DMS53 treated with DMSO at 0.1 percent for 48 hours (cell line): ENCODE results near the gene TMEM125.

Source experiments
- DNase-seq: peaks from one replicate; lab custom pipeline; 2025; ENCODE audit not compliant: unreplicated experiment; lab: John Stamatoyannopoulos, UW

Gene TMEM125

GRCh38 chr1:43288785-43289706 lies 19.3 kb downstream of the TMEM125 start:
- no peak for DNase-seq

GRCh38 chr1:43292216-43292615 lies 22.4 kb downstream of the TMEM125 start:
- DNase-seq = no peak

DNA sequence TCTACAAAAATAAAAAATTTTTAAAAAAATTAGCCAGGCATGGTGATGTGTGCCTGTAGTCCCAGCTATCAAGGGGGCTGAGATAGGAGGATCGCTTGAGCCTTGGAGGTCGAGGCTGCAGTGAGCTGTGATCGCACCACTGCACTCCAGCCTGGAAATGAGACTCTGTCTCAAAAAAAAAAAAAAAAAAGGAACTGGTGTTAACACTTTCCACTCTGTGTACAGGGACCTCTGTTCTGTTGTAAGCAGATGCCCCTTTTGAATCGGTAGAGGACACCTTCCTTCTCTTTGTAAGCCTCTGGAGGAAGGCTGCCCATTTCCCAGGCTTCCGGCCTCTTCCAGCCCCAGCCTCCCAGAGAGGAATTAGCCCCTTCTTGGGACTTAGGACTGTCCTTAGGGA lies 22.9 kb downstream of the TMEM125 start:
- no peak for DNase-seq

- DNase-seq = no peak
These were observed 23.4 kb downstream of the TMEM125 start for GRCh38 chr1:43293176-43293575.

DNA sequence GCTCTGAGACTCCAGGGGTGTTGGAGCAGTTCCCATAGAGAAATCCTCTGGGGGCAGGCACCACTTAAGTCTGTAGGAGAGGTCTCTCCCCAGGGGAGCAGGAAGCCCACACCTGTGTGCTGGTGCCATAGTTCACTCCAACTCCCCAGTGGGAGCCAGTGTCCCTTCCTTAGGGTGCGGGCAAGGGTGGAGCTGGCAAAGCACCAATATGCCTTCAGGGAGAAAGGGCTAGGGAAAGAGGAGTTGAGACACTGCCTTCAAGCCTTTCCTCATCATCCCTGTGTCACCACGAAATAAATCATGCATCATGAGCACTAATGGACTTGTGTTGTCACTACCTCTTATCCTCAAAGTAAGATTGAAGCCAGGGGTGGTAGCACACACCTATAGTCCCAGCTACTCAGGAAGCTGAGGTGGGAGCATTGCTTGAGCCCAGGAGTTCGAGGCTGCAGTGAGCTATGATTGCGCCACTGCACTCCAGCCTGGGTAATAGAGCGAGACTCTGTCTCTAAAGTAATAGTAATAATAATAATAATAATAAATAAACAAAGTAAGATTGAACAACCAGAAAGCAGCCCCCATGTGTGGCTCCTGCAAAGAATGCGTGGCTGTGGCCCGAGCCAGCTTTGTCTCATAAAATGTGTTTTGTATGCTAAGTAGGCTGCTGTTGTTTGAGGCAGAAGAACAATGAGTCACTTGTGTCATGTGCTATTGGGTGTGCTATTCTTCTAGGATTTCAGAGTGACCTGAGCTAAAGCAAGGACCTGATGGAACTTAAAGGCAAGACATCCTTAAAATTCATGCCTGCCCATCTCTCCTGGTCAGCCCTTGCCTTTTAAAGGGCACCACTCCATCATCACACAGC lies 24.3 kb downstream of the TMEM125 start:
- peak; percentile 15 for DNase-seq

DNA sequence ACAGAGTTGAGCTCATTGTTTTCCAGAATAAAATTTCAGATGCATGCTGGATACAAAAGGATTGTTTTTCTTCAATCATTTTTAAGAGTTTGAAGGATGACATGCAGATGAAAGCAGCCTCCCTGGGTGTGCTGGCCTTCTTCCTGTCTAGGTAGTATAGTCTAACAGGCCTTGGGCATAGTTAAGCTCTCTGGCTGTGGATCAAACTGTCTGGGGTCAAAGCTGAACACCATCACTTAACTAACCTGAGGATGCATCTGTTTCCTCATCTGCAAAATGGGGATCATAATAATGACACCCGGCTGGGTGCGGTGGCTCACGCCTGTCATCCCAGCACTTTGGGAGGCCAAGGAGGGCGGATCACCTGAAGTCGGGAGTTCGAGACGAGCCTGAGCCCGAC lies 25.0 kb downstream of the TMEM125 start:
- DNase-seq = no peak

DNA sequence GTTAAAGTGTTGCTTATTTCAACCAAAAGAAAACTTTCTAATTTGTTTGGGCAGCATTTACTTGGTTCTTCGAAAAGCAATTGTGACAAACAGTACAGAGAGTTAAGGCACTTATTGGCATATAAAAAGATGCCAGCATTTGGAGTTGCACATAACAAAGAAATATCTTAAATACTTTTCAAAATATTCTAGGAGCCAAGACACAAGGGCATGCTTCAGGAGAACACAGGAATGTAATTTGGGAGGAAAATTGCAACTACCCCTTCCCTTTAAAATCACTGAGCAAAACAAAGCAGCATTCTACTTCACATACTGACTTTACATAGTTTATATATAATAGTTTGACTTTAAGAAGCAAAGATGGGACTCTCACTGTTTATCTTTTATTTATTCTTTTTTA lies 26.4 kb downstream of the TMEM125 start:
- DNase-seq = no peak

DNA sequence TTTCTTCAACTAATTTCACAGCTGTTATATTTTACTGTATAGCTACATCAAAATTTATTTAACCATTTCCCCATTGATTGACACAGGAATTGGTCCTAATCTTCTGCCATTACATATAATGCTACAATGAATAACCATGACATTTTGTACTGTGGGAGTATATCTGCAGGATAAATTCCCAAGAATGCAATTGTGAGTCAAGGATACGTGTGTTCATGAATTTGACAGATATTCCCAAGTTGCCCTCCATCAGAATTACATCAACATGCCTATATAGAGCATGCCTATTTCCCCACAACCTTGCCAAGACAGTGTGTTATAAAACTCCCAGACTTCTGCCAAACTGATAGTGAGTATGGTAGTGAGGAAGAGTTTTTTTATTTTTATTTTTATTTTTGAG lies 28.3 kb downstream of the TMEM125 start:
- no peak for DNase-seq

GRCh38 chr1:43299101-43299500 lies 29.3 kb downstream of the TMEM125 start:
- no peak for DNase-seq

- DNase-seq = no peak
These were observed 30.8 kb downstream of the TMEM125 start, which contains the start of gene TIE1 for GRCh38 chr1:43300378-43301094. Gene TIE1, plus strand, starts transcription at chr1:43300982. Its CDS starts 90 bp downstream, at chr1:43301072.

DNA sequence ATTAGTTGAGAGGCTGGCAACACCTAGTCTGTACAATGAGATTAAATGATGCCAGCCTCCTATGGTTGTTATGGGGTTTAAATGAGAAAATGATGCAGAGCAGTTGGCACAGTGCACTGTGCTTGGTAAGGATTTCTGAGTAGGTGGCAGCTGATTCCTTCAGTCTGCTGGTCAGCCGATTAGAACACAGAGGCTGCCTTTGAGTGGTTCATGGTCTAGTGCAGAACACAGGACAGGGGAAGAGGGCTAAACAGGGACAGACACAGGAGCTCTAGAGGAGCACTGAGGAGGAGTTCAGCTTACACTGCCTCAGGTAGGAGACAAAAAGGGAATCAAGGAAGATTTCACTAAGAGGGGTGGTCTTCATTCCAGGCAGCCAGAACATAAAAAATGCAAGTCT lies 32.4 kb downstream of the TMEM125 start:
- DNase-seq = no peak

DNA sequence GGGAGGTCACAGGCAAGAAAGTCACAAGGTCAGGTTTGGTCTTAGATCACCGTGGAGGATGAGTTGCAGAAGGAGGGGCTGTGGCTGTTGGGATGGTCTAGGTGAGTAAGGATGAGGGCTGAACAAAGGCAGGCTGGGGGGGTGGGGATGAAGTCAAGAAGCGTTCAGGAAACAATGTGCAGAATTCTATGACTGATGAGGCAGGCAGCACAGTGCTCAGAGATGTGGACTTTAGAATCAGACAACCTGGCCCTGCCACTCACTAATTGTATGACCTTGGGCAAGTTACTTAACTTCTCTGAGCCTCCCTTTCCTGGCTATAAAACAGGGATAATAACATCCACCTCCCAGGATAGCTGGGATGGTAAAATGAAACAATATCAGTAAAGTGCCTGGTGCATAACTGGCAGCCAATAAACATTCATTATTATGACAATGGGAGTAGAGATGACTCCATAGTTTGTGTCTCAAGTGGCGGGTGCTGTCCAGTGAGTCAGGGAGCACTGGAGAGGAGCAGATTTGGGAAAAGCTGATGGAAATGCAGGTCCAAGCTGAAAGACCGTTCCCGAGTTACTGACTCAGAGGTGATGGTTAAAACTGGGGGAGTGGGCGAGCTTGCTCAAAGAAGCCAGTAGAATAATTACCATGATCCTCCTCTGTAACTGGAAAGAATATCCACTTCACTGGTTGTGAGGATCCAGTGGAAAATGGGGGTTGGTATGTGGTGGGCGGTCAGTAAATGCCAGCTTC lies 33.1 kb downstream of the TMEM125 start:
- no peak for DNase-seq

DNA sequence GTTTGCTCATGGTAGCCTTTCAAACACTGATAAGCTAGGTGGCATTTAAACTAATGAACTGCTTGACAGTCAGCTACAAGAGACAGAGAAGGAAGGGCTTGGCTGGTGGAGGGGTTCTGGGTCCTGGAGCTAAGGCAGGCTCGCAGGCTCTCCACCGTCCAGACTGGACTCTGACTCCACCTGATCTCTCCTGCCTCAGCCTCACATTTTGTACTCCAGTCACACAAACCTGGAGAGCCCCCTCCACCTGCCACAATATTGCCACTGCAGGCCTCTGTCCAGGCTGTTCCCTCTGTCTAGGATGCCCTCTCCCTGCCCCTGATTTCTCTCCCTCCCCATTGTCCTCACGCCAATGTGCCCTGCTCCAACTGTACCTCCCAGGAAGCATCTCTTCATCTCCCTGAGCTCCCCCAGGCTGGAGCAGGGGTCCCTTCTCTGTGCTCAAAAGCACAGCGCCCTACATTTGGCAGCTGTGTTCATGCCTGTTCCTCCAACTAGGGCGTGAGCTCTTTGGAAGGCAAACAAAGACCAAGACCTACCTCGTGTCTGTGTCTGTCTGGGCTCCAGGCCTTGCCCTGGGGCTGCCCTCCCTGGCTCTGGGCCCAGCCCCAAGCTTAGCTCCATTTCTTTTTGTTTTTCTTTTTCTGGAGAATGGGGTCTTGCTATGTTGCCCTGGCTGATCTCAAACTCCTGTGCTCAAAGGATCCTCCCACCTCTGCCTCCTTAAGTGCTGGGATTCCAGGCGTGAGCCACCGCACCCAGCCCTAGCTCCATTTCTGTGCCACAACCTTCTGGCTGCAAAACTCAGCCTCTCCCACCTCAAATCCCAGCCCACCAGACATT lies 33.9 kb downstream of the TMEM125 start:
- DNase-seq = no peak

GRCh38 chr1:43304314-43304681 lies 34.5 kb downstream of the TMEM125 start:
- no peak for DNase-seq

DNA sequence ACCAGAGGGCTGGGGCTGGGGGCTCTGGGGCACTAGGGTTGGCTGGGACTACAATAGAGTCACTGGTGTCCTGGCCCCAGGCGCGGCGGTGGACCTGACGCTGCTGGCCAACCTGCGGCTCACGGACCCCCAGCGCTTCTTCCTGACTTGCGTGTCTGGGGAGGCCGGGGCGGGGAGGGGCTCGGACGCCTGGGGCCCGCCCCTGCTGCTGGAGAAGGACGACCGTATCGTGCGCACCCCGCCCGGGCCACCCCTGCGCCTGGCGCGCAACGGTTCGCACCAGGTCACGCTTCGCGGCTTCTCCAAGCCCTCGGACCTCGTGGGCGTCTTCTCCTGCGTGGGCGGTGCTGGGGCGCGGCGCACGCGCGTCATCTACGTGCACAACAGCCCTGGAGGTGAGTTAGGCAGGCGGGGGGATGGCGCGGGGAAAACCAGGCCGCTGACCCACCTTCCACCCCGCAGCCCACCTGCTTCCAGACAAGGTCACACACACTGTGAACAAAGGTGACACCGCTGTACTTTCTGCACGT lies 35.1 kb downstream of the TMEM125 start:
- no peak for DNase-seq

DNA sequence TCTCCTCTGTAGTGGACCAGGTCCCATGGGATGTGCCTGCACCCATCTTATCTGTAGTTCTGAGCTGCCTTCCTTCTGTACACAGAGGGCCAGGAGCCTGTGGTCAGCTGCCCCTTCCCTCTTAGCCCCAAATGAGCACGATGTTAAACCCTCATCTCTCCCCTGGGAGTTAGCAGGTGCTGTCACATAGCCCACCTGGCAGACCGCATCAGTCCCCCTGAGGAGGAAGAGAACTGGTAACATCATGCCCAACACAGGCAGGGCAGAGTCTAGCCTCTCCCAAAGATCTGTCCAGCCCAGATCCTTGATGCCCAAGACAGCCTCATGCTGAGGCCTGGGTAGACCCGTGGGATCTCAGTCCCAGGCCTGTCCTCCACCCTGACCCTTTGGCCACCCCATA lies 35.7 kb downstream of the TMEM125 start:
- DNase-seq = no peak

GRCh38 chr1:43305926-43306687 lies 36.3 kb downstream of the TMEM125 start:
- no peak for DNase-seq

- DNase-seq = no peak
These were observed 37.1 kb downstream of the TMEM125 start for GRCh38 chr1:43306688-43307457.
